ENCODE measurements around the gene RIC8A.
A peak's percentile ranks its signal among the peaks of the same experiment; 100 is the strongest.
"Not testable (repeated sequence)": the region's sequence is repeated elsewhere in the genome, so short reads cannot be mapped to it uniquely, and the experiment has no call there.

The RIC8A gene

GRCh38 chr11:215581-216037, 8.1 kb downstream of the RIC8A start:
- intact Hi-C loops (cut with DNase I) = no loop called here
- peak in 2 of 10 donors; percentile 62 to 76 for DNase-seq

DNA sequence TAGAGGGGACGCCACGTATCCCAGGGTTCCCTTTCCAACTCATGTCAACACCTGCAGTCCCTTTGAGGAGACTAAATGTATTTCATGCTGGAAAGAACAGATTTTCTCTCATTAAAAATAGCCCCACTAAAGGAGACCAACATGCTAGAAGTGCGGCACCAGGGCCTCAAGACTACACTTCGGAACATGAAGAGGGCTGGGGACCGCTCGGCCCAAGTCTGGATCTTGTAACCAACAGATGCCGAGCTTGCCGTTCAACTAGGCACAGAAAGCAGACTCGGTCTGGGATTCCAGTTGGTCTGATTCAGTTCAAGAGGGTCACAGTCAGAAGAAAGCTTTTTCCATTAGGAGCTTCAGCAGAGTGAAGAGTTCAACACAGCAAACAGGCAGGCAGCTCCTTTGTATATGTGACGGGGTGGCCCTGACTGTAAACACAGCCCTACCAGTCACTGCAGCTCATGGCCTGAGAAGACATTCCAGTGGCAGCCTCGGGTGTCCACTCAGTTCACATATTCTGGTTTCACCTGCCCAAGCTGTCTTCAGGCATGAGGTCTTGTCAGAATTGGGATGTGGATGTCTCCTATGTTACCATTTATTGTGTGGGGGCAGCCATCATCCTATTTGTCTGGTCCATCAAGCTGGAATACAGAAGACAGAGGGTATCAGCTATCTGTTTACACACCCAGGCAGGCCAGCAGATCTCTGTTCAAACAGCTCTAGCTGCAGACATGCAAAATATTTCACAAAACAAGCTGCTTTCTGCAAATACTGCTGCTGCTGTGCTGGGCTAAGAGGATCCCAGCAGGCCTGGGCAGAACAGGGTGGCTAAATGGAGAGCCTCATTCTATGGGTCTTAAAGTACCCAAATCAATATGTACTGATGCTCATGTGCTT, 8.8 kb downstream of the RIC8A start:
- intact Hi-C loops (cut with DNase I) = no loop called here
- DNase-seq = peak in 2 of 10 donors; percentile 49 to 51

DNA sequence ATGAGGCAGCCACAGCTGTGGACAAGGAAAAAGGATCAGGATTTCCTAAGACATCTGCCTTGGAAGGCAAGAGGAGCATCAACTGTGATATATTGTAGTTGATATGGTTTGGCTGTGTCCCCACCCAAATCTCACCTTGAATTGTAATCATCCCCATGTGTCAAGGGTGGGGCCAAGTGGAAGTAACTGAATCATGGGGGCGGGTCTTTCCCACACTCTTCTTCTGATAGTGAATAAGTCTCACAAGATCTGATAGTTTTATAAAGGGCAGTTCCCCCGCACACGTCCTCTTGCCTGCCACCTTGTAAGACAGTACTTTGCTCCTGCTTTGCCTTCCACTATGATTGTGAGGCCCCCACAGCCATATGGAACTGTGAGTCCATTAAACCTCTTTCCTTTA, 10.2 kb downstream of the RIC8A start:
- DNase-seq = peak in 1 of 10 donors; percentile 4

GRCh38 chr11:218815-219593, 11.5 kb downstream of the RIC8A start:
- DNase-seq = peak in 2 of 10 donors; percentile 79 to 91
- intact Hi-C loops (cut with DNase I) = no loop called here

More for the DNA sequence above, 10.2 kb downstream of the RIC8A start:
- intact Hi-C loops (cut with DNase I) = no loop called here

DNA sequence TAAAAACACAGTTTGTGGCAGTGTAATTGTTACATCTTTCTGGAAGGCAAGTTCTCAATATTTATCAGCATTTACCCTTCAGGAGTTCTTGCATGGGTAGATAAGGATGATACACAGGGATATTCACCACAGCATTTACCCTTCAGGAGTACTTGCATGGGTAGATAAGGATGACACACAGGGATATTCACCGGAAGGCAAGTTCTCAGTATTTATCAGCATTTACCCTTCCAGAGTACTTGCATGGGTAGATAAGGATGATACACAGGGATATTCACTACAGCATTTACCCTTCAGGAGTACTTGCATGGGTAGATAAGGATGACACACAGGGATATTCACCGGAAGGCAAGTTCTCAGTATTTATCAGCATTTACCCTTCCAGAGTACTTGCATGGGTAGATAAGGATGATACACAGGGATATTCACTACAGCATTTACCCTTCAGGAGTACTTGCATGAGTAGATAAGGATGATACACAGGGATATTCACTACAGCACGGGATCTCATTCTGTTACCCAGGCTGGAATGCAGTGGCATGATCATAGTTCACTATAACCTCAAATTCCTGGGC, 13.2 kb downstream of the RIC8A start:
- DNase-seq; intact Hi-C loops (cut with DNase I): not testable (repeated sequence)

DNA sequence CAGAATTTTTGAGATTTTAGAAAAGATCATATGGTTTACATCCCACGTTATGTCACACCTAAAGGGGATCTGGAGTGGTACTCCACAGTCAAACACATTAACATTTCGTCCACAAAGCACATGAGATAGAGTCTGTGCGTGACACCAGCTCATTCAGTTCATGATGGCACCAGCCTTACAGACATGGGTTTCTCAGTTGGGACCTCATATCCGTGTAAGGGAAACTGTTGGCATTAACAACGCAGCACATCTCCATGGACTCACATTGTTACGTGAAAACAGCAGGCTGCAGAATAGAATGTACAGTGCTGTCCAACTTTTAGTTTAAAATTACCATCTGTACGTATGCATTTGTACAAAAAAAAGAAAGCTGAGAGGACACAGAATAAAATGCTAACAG, 14.0 kb downstream of the RIC8A start:
- intact Hi-C loops (cut with DNase I) = no loop called here
- peak in 1 of 10 donors; percentile 27 for DNase-seq

GRCh38 chr11:221998-222789, 14.7 kb downstream of the RIC8A start:
- DNase-seq = peak in 2 of 10 donors; percentile 77 to 80
- intact Hi-C loops (cut with DNase I) = no loop called here

GRCh38 chr11:223026-223789, 15.7 kb downstream of the RIC8A start:
- intact Hi-C loops (cut with DNase I) = no loop called here
- DNase-seq = peak in 1 of 10 donors; percentile 63

GRCh38 chr11:223884-224283, 16.4 kb downstream of the RIC8A start:
- intact Hi-C loops (cut with DNase I) = no loop called here
- DNase-seq = peak in 1 of 10 donors; percentile 39

DNA sequence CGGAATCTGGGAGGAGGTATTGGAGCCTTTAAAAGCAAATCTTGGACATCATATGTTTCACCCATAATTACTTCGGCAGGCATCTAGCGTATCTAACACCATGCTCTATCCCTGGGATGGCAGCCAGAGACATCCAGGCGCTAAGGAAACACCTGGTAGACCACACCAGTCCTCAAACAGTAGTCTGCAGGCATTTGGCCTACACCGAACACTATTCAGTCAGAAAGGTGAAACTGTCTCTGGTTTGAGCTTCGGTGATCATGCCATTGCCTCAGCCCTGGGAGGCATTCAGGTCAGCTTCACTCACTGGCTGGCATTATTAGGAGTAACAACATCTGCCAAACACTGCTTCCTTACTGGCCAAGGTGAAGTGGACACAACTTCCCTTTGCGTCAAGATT, 16.9 kb downstream of the RIC8A start:
- intact Hi-C loops (cut with DNase I) = no loop called here
- peak in 1 of 10 donors; percentile 27 for DNase-seq

- DNase-seq = no peak
- intact Hi-C loops (cut with DNase I) = no loop called here
These were observed 18.4 kb downstream of the RIC8A start for GRCh38 chr11:225734-226453.

- peak in 1 of 10 donors; percentile 83 for DNase-seq
- intact Hi-C loops (cut with DNase I) = no loop called here
These were observed 20.4 kb downstream of the RIC8A start for GRCh38 chr11:227824-228379.

- no peak for DNase-seq
- intact Hi-C loops (cut with DNase I) = no loop called here
These were observed 22.9 kb downstream of the RIC8A start for GRCh38 chr11:230431-230830.

- DNase-seq = no peak
- intact Hi-C loops (cut with DNase I) = no loop called here
These were observed 25.5 kb downstream of the RIC8A start for GRCh38 chr11:232783-233565.

DNA sequence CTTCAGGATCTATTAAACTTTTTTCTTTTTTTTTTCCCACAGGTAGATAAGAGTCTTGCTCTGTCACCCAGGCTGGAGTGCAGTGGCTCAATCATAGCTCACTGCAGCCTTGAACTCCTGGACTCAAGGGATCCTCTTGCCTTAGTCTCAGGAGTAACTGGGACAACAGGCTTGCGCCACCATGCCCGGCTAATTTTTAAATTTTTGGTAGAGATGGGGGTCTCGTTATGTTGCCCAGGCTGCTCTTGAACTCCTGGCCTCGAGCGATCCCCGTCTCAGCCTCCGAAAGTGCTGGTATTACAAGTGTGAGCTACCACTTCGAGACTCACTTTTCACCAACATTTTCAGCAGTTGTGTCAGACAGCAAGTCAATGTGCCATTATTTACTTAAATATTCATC, 27.7 kb downstream of the RIC8A start:
- no peak for DNase-seq
- intact Hi-C loops (cut with DNase I) = no loop called here

DNA sequence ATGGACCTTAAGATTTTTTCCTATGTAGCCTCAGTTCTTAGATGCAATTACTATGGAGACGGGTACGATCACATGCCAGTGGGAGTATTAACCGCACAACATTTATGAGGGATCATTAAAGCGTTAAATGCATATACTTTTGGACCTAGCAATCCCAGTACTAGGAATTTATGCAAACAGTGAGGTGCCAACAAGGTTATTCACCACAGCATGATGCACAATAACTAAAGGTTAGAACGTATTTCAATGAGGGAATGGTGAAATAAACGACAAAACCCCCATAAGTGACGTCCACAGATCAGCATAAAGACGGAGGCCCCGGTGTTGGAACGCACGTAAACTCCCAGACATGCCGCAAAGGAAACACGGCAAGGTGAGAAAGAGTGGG, 28.1 kb downstream of the RIC8A start:
- peak in 1 of 10 donors; percentile 76 for DNase-seq
- intact Hi-C loops (cut with DNase I) = no loop called here

GRCh38 chr11:235997-236773, 28.7 kb downstream of the RIC8A start, which contains the start of gene SIRT3:
TSS of gene SIRT3 (minus strand) at chr11:236342. CDS start at chr11:236328, 14 bp downstream.
- intact Hi-C loops (cut with DNase I) = loop anchor here (2.0 kb wide), 1 partner anchor 29 kb away; the partner anchor contains the start of genes BET1L and RIC8A
- peak; percentile 41 to 95 (median 64) for DNase-seq

Measured in posterior cingulate gyrus (tissue), 11 donors.